ENCODE measurements around the gene CXCL9.
"Not testable (repeated sequence)": the region's sequence is repeated elsewhere in the genome, so short reads cannot be mapped to it uniquely, and the experiment has no call there.

DNA sequence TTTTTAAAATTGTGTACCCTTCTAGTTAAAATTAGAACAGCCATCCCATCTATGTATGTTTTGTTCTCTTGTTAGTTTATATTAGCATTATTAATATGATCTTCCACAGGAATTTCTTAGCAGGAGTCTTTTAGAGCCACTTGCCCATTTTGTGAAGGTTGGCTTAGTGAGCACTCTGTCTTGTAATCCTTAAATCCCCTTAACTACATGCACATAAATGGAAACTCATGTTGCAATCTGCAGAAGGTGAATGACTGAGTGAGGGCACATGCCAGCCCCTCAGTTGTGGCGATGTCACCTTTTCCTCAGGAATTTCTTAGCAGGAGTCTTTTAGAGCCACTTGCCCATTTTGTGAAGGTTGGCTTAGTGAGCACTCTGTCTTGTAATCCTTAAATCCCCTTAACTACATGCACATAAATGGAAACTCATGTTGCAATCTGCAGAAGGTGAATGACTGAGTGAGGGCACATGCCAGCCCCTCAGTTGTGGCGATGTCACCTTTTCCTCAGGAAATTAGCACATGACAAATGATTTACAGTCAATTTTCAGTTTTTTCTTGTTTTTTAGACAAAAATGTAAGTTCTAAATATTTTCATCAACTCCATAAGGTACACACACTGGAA is 8.7 kb downstream of the CXCL9 start:
- TF ChIP-seq CTCF (conservative IDR thresholded peaks at IDR 0.05; ENCODE audit: low read depth, low read length); EZH2phosphoT487 (IDR thresholded peaks at IDR 0.05; ENCODE audit: borderline replicate concordance, low read length): not testable (repeated sequence)
